ENCODE results near the gene DACH1.
A peak's percentile ranks its signal among the peaks of the same experiment; 100 is the strongest.

The DACH1 gene

GRCh38 chr13:71871176-71871754 lies 4.3 kb upstream of the DACH1 start:
- no peak overlapping the region for H3K18ac ChIP-seq (ENCODE audit: low read length)
- H3K4me3 ChIP-seq (ENCODE audit: low read length) = no peak overlapping the region
- no peaks in the 10 kb centered on the region for H3K79me1 ChIP-seq (ENCODE audit: low read length)
- no peak overlapping the region for H2BK5ac ChIP-seq (ENCODE audit: low read length)
- H3K9ac ChIP-seq (ENCODE audit: low read length) = no peak overlapping the region
- no peak overlapping the region for H2BK15ac ChIP-seq (replicated peaks; ENCODE audit: low read depth)
- no peak overlapping the region for H2BK120ac ChIP-seq (ENCODE audit: low read depth, low read length)
- no peak overlapping the region for H3K23ac ChIP-seq (ENCODE audit: low read length)
- no peak overlapping the region for H3K56ac ChIP-seq (ENCODE audit: low read length)
- H3K4me2 ChIP-seq (ENCODE audit: low read length) = no peak overlapping the region
- no peaks in the 10 kb centered on the region for H3K27me3 ChIP-seq (ENCODE audit: insufficient read depth, low read length, poor library complexity)
- H3K27ac ChIP-seq (ENCODE audit: low read depth, low read length) = no peak overlapping the region
- H2AK5ac ChIP-seq (ENCODE audit: low read length) = no peak overlapping the region
- no peak overlapping the region for H4K8ac ChIP-seq (ENCODE audit: low read depth, low read length)
- DNase-seq = no peak
- H3K4me1 ChIP-seq (ENCODE audit: control insufficient read depth, low read depth, low read length) = no peaks in the 10 kb centered on the region
- no peak overlapping the region for H3K4ac ChIP-seq (ENCODE audit: low read depth, low read length)
- no peaks in the 10 kb centered on the region for H3K36me3 ChIP-seq (ENCODE audit: control insufficient read depth, insufficient read depth, low read length)
- WGBS (ENCODE audit: extremely low coverage, insufficient coverage, low lambda C conversion rate) = no CpG with 5 or more reads among the region's 3 CpGs
- no peak overlapping the region for H4K5ac ChIP-seq (ENCODE audit: low read length)
- H3K79me2 ChIP-seq (ENCODE audit: control insufficient read depth, insufficient read depth, low read length) = no peaks in the 10 kb centered on the region

GRCh38 chr13:71870100-71870499 lies 3.1 kb upstream of the DACH1 start:
- H3K9ac ChIP-seq (ENCODE audit: low read length) = no peak overlapping the region
- no peaks in the 10 kb centered on the region for H3K27me3 ChIP-seq (ENCODE audit: insufficient read depth, low read length, poor library complexity)
- no peak overlapping the region for H3K4ac ChIP-seq (ENCODE audit: low read depth, low read length)
- H3K4me1 ChIP-seq (ENCODE audit: control insufficient read depth, low read depth, low read length) = no peaks in the 10 kb centered on the region
- no peaks in the 10 kb centered on the region for H3K36me3 ChIP-seq (ENCODE audit: control insufficient read depth, insufficient read depth, low read length)
- H3K4me3 ChIP-seq (ENCODE audit: low read length) = no peak overlapping the region
- H3K4me2 ChIP-seq (ENCODE audit: low read length) = peak overlapping the region; percentile 17
- H3K79me1 ChIP-seq (ENCODE audit: low read length) = no peaks in the 10 kb centered on the region
- H3K23ac ChIP-seq (ENCODE audit: low read length) = no peak overlapping the region
- no peak overlapping the region for H2BK120ac ChIP-seq (ENCODE audit: low read depth, low read length)
- H3K56ac ChIP-seq (ENCODE audit: low read length) = no peak overlapping the region
- peak; percentile 12 for DNase-seq
- no peak overlapping the region for H4K5ac ChIP-seq (ENCODE audit: low read length)
- no CpG with 5 or more reads among the region's 8 CpGs for WGBS (ENCODE audit: extremely low coverage, insufficient coverage, low lambda C conversion rate)
- H2BK5ac ChIP-seq (ENCODE audit: low read length) = no peak overlapping the region
- no peak overlapping the region for H4K8ac ChIP-seq (ENCODE audit: low read depth, low read length)
- no peak overlapping the region for H2AK5ac ChIP-seq (ENCODE audit: low read length)
- H2BK15ac ChIP-seq (replicated peaks; ENCODE audit: low read depth) = no peak overlapping the region
- H3K27ac ChIP-seq (ENCODE audit: low read depth, low read length) = no peak overlapping the region
- H3K79me2 ChIP-seq (ENCODE audit: control insufficient read depth, insufficient read depth, low read length) = no peaks in the 10 kb centered on the region
- H3K18ac ChIP-seq (ENCODE audit: low read length) = peak overlapping the region; percentile 60

- no peak overlapping the region for H4K5ac ChIP-seq (ENCODE audit: low read length)
- H2BK15ac ChIP-seq (replicated peaks; ENCODE audit: low read depth) = no peak overlapping the region
- no peaks in the 10 kb centered on the region for H3K79me1 ChIP-seq (ENCODE audit: low read length)
- no peak overlapping the region for H2AK5ac ChIP-seq (ENCODE audit: low read length)
- no peaks in the 10 kb centered on the region for H3K79me2 ChIP-seq (ENCODE audit: control insufficient read depth, insufficient read depth, low read length)
- no peak overlapping the region for H3K4me2 ChIP-seq (ENCODE audit: low read length)
- no peak overlapping the region for H3K4me3 ChIP-seq (ENCODE audit: low read length)
- H3K18ac ChIP-seq (ENCODE audit: low read length) = peak overlapping the region; percentile 64
- WGBS (ENCODE audit: extremely low coverage, insufficient coverage, low lambda C conversion rate) = no CpG with 5 or more reads among the region's 5 CpGs
- no peak overlapping the region for H2BK120ac ChIP-seq (ENCODE audit: low read depth, low read length)
- no peaks in the 10 kb centered on the region for H3K36me3 ChIP-seq (ENCODE audit: control insufficient read depth, insufficient read depth, low read length)
- H3K9ac ChIP-seq (ENCODE audit: low read length) = no peak overlapping the region
- no peak overlapping the region for H4K8ac ChIP-seq (ENCODE audit: low read depth, low read length)
- H3K4ac ChIP-seq (ENCODE audit: low read depth, low read length) = no peak overlapping the region
- peaks cover 3% of the 10 kb centered on the region for H3K27me3 ChIP-seq (ENCODE audit: insufficient read depth, low read length, poor library complexity)
- no peak overlapping the region for H3K23ac ChIP-seq (ENCODE audit: low read length)
- no peak for DNase-seq
- H3K56ac ChIP-seq (ENCODE audit: low read length) = no peak overlapping the region
- no peak overlapping the region for H2BK5ac ChIP-seq (ENCODE audit: low read length)
- H3K27ac ChIP-seq (ENCODE audit: low read depth, low read length) = no peak overlapping the region
- H3K4me1 ChIP-seq (ENCODE audit: control insufficient read depth, low read depth, low read length) = no peaks in the 10 kb centered on the region
These were observed 2.3 kb upstream of the DACH1 start for GRCh38 chr13:71869274-71869673.

- Histone ChIP-seq H4K8ac (ENCODE audit: low read depth, low read length) (no peak overlapping the region), H3K18ac (ENCODE audit: low read length) (no peak overlapping the region), H2BK5ac (ENCODE audit: low read length) (no peak overlapping the region), H3K27ac (ENCODE audit: low read depth, low read length) (no peak overlapping the region), H3K4me3 (ENCODE audit: low read length) (peak overlapping the region; percentile 55), H3K27me3 (ENCODE audit: insufficient read depth, low read length, poor library complexity) (peaks cover 6% of the 10 kb centered on the region), H3K4me2 (ENCODE audit: low read length) (peak overlapping the region; percentile 96), H4K5ac (ENCODE audit: low read length) (no peak overlapping the region), H3K36me3 (ENCODE audit: control insufficient read depth, insufficient read depth, low read length) (no peaks in the 10 kb centered on the region), H3K4me1 (ENCODE audit: control insufficient read depth, low read depth, low read length) (no peaks in the 10 kb centered on the region), H2AK5ac (ENCODE audit: low read length) (no peak overlapping the region), H2BK120ac (ENCODE audit: low read depth, low read length) (no peak overlapping the region), H3K9ac (ENCODE audit: low read length) (peak overlapping the region; percentile 64), H3K79me1 (ENCODE audit: low read length) (no peaks in the 10 kb centered on the region), H3K56ac (ENCODE audit: low read length) (peak overlapping the region; percentile 80), H3K79me2 (ENCODE audit: control insufficient read depth, insufficient read depth, low read length) (no peaks in the 10 kb centered on the region), H2BK15ac (replicated peaks; ENCODE audit: low read depth) (no peak overlapping the region), H3K4ac (ENCODE audit: low read depth, low read length) (no peak overlapping the region), H3K23ac (ENCODE audit: low read length) (no peak overlapping the region)
- peak; percentile 29 for DNase-seq
- no CpG with 5 or more reads among the region's 77 CpGs for WGBS (ENCODE audit: extremely low coverage, insufficient coverage, low lambda C conversion rate)
These were observed 471 bp downstream of the DACH1 start for GRCh38 chr13:71866335-71867130.

- peak; percentile 32 for DNase-seq
- Histone ChIP-seq H3K56ac (ENCODE audit: low read length) (peak overlapping the region; percentile 80), H2BK5ac (ENCODE audit: low read length) (no peak overlapping the region), H3K4ac (ENCODE audit: low read depth, low read length) (no peak overlapping the region), H3K4me1 (ENCODE audit: control insufficient read depth, low read depth, low read length) (no peaks in the 10 kb centered on the region), H4K8ac (ENCODE audit: low read depth, low read length) (no peak overlapping the region), H3K4me3 (ENCODE audit: low read length) (peak overlapping the region; percentile 45), H3K79me2 (ENCODE audit: control insufficient read depth, insufficient read depth, low read length) (no peaks in the 10 kb centered on the region), H3K4me2 (ENCODE audit: low read length) (peak overlapping the region; percentile 95), H3K27ac (ENCODE audit: low read depth, low read length) (no peak overlapping the region), H3K9ac (ENCODE audit: low read length) (peak overlapping the region; percentile 28), H3K79me1 (ENCODE audit: low read length) (no peaks in the 10 kb centered on the region), H4K5ac (ENCODE audit: low read length) (no peak overlapping the region), H3K36me3 (ENCODE audit: control insufficient read depth, insufficient read depth, low read length) (no peaks in the 10 kb centered on the region), H3K27me3 (ENCODE audit: insufficient read depth, low read length, poor library complexity) (peaks cover 6% of the 10 kb centered on the region), H3K23ac (ENCODE audit: low read length) (peak overlapping the region; percentile 16), H2BK120ac (ENCODE audit: low read depth, low read length) (no peak overlapping the region), H2AK5ac (ENCODE audit: low read length) (no peak overlapping the region), H3K18ac (ENCODE audit: low read length) (no peak overlapping the region), H2BK15ac (replicated peaks; ENCODE audit: low read depth) (no peak overlapping the region)
- WGBS (ENCODE audit: extremely low coverage, insufficient coverage, low lambda C conversion rate) = no CpG with 5 or more reads among the region's 21 CpGs
These were observed 1.1 kb downstream of the DACH1 start for GRCh38 chr13:71865874-71866334.
